Astrocyte (in vitro differentiated cells and primary cell): Measurements from ENCODE around the gene NOG.

Experiments
- CTCF ChIP-seq: IDR thresholded peaks from 2 replicates; pipeline ENCODE4 v1.5.1; 2011; ENCODE audit warnings: low read depth, mild to moderate bottlenecking, inconsistent platforms, low read length, moderate library complexity; ENCODE audit not compliant: insufficient read depth
- EZH2 ChIP-seq: IDR thresholded peaks from 2 replicates; pipeline ENCODE4 v1.6.1; 2012; ENCODE audit warnings: mild to moderate bottlenecking, low read length, inconsistent platforms; ENCODE audit not compliant: insufficient read depth

- TF ChIP-seq CTCF, result no peak
- no peak for TF ChIP-seq EZH2
Observed at GRCh38 chr17:56642424-56642823, 48.9 kb downstream of the NOG start.
